Mesenchymal stem cell (in vitro differentiated cells and primary cell): ENCODE results near the gene IFI27L1.
A peak's percentile ranks its signal among the peaks of the same experiment; 100 is the strongest.

Source experiments
- DNase-seq: peaks from one replicate; pipeline ENCODE4 v3.0.0-alpha.2; 2013
- H2AFZ ChIP-seq: one replicate; pipeline ENCODE4 v1.6.1; 2013; ENCODE audit warnings: low read depth, mild to moderate bottlenecking, control low read depth, inconsistent platforms, low read length, moderate library complexity
- H2AK5ac ChIP-seq: 2 replicates; pipeline ENCODE4 v1.6.1; 2013; ENCODE audit warnings: low read length, moderate library complexity, mild to moderate bottlenecking, inconsistent platforms; ENCODE audit not compliant: severe bottlenecking
- H2BK120ac ChIP-seq: one replicate; pipeline ENCODE4 v1.6.1; 2013; ENCODE audit warnings: low read depth, mild to moderate bottlenecking, inconsistent platforms, low read length, moderate library complexity
- H2BK12ac ChIP-seq, 2 experiments: one replicate each; pipeline ENCODE4 v1.6.1; 2013; ENCODE audit warnings: inconsistent platforms in 2 of 2, low read length in 2 of 2, mild to moderate bottlenecking in 2 of 2, moderate library complexity in 2 of 2, control low read depth in 1 of 2
- H2BK15ac ChIP-seq: one replicate; pipeline ENCODE4 v1.6.1; 2013; ENCODE audit warnings: mild to moderate bottlenecking, low read depth, inconsistent platforms; ENCODE audit not compliant: poor library complexity, severe bottlenecking
- H2BK5ac ChIP-seq: 2 replicates; pipeline ENCODE4 v1.6.1; 2013; ENCODE audit warnings: low read depth, mild to moderate bottlenecking, low read length, control low read depth, inconsistent platforms; ENCODE audit not compliant: poor library complexity, severe bottlenecking
- H3K14ac ChIP-seq, 2 experiments: one replicate each; pipeline ENCODE4 v1.6.1; 2013; ENCODE audit warnings: inconsistent platforms in 2 of 2, low read length in 2 of 2, control low read depth in 1 of 2, mild to moderate bottlenecking in 1 of 2, moderate library complexity in 1 of 2
- H3K18ac ChIP-seq, 2 experiments: one replicate each; pipeline ENCODE4 v1.6.1; 2013; ENCODE audit warnings: inconsistent platforms in 2 of 2, low read length in 2 of 2, control low read depth in 1 of 2, low read depth in 1 of 2, mild to moderate bottlenecking in 1 of 2
- H3K23ac ChIP-seq, 2 experiments: one replicate each; pipeline ENCODE4 v1.6.1; 2013; ENCODE audit warnings: inconsistent platforms in 2 of 2, low read length in 2 of 2, mild to moderate bottlenecking in 2 of 2, moderate library complexity in 2 of 2, control low read depth in 1 of 2
- H3K27ac ChIP-seq: 2 replicates; pipeline ENCODE4 v1.5.1; 2013; ENCODE audit warnings: mild to moderate bottlenecking, moderate library complexity, low read length, control low read depth, inconsistent platforms; ENCODE audit not compliant: poor library complexity, severe bottlenecking
- H3K27me3 ChIP-seq, 2 experiments: 2 replicates each; pipeline versions ENCODE4 v1.6.1 to v1.7.0; 2013; ENCODE audit warnings: low read length in 2 of 2, mild to moderate bottlenecking in 2 of 2, moderate library complexity in 2 of 2, control low read depth in 1 of 2, inconsistent platforms in 1 of 2; ENCODE audit not compliant: control insufficient read depth in 1 of 2, insufficient read depth in 1 of 2
- H3K36me3 ChIP-seq, 2 experiments: 2 replicates each; pipeline versions ENCODE4 v1.6.1 to v1.7.0; 2013; ENCODE audit warnings: low read length in 2 of 2, control low read depth in 1 of 2, inconsistent platforms in 1 of 2, low read depth in 1 of 2, mild to moderate bottlenecking in 1 of 2; ENCODE audit not compliant: insufficient read depth in 2 of 2, control insufficient read depth in 1 of 2
- H3K4ac ChIP-seq, 2 experiments: one replicate each; pipeline ENCODE4 v1.6.1; 2013; ENCODE audit warnings: inconsistent platforms in 2 of 2, low read length in 2 of 2, mild to moderate bottlenecking in 2 of 2, moderate library complexity in 2 of 2, control low read depth in 1 of 2, low read depth in 1 of 2
- H3K4me1 ChIP-seq: 2 replicates; pipeline ENCODE4 v1.6.1; 2013; ENCODE audit warnings: low read depth, low read length, control low read depth; ENCODE audit not compliant: control insufficient read depth, insufficient read depth
- H3K4me2 ChIP-seq: 2 replicates; pipeline ENCODE4 v1.6.1; 2013; ENCODE audit warnings: low read length, mild to moderate bottlenecking, inconsistent platforms; ENCODE audit not compliant: poor library complexity, severe bottlenecking
- H3K4me3 ChIP-seq, 2 experiments: 2 replicates each; pipeline versions ENCODE4 v1.5.1 to v1.7.0; 2013; ENCODE audit warnings: low read length in 2 of 2, mild to moderate bottlenecking in 2 of 2, control low read depth in 1 of 2, low read depth in 1 of 2; ENCODE audit not compliant: insufficient read depth in 1 of 2
- H3K79me1 ChIP-seq: replicated peaks from 2 replicates; pipeline ENCODE4 v1.6.1; 2013; ENCODE audit warnings: mild to moderate bottlenecking, control low read depth, low read length, inconsistent platforms; ENCODE audit not compliant: poor library complexity, severe bottlenecking
- H3K9ac ChIP-seq: 2 replicates; pipeline ENCODE4 v1.7.0; 2013; ENCODE audit warnings: mild to moderate bottlenecking, low read length, moderate library complexity
- H3K9me3 ChIP-seq: 2 replicates; pipeline ENCODE4 v1.7.0; 2013; ENCODE audit warnings: mild to moderate bottlenecking, low read length; ENCODE audit not compliant: control insufficient read depth
- H4K8ac ChIP-seq: one replicate; pipeline ENCODE4 v1.6.1; 2013; ENCODE audit warnings: inconsistent platforms, mild to moderate bottlenecking, low read length, moderate library complexity
- H4K91ac ChIP-seq: one replicate; pipeline ENCODE4 v1.6.1; 2013; ENCODE audit warnings: mild to moderate bottlenecking, low read length, inconsistent platforms
- WGBS: methylation state at CpG from one replicate; pipeline ENCODE4 v1.1.7; 2013; ENCODE audit warnings: mixed read lengths; 5-methylcytosine and 5-hydroxymethylcytosine counted together

The IFI27L1 gene

GRCh38 chr14:94036313-94037167, 44.6 kb upstream of the IFI27L1 start:
- Histone ChIP-seq H2BK15ac (no peak overlapping the region), H2AK5ac (no peak overlapping the region), H2BK12ac (no peak overlapping the region), H2BK120ac (no peak overlapping the region), H3K4me2 (no peak overlapping the region), H4K8ac (no peak overlapping the region), H3K27me3 (no peaks in the 10 kb centered on the region), H3K4ac (no peak overlapping the region), H3K9ac (no peak overlapping the region), H3K9me3 (peaks cover 5% of the 10 kb centered on the region), H3K79me1 (peaks cover 20% of the 10 kb centered on the region), H3K36me3 (peaks cover 0 to 41% of the 10 kb centered on the region in 2 experiments), H2AFZ (no peak overlapping the region), H2BK5ac (no peak overlapping the region), H3K4me1 (peaks cover 3% of the 10 kb centered on the region), H3K4me3 (no peak overlapping the region), H3K14ac (no peak overlapping the region), H3K27ac (no peak overlapping the region), H3K23ac (no peak overlapping the region), H3K18ac (no peak overlapping the region), H4K91ac (no peak overlapping the region)
- DNase-seq: peak; percentile 79
- WGBS: 38% methylated on average over 9 of the region's 12 CpGs

GRCh38 chr14:94037954-94038353, 43.2 kb upstream of the IFI27L1 start:
- Histone ChIP-seq H3K4ac (no peak overlapping the region), H2AK5ac (no peak overlapping the region), H2BK5ac (no peak overlapping the region), H2BK15ac (no peak overlapping the region), H3K4me1 (peaks cover 6% of the 10 kb centered on the region), H3K27ac (no peak overlapping the region), H3K9me3 (peaks cover 5% of the 10 kb centered on the region), H3K9ac (no peak overlapping the region), H3K27me3 (no peaks in the 10 kb centered on the region), H2AFZ (no peak overlapping the region), H3K36me3 (peaks cover 0 to 54% of the 10 kb centered on the region in 2 experiments), H3K23ac (no peak overlapping the region), H2BK12ac (no peak overlapping the region), H3K18ac (no peak overlapping the region), H4K8ac (no peak overlapping the region), H3K4me2 (no peak overlapping the region), H2BK120ac (no peak overlapping the region), H3K4me3 (no peak overlapping the region), H4K91ac (no peak overlapping the region), H3K14ac (no peak overlapping the region), H3K79me1 (peaks cover 15% of the 10 kb centered on the region)
- DNase-seq: no peak
- WGBS: 88% methylated on average over 9 of the region's 9 CpGs

- H3K27me3 ChIP-seq: no peaks in the 10 kb centered on the region
- H2BK15ac ChIP-seq: no peak overlapping the region
- peaks cover 15% of the 10 kb centered on the region for H3K79me1 ChIP-seq
- no peak overlapping the region for H3K4me2 ChIP-seq
- H2BK120ac ChIP-seq: no peak overlapping the region
- H3K18ac ChIP-seq: no peak overlapping the region
- no peak overlapping the region for H3K23ac ChIP-seq
- H3K9ac ChIP-seq: no peak overlapping the region
- H2BK5ac ChIP-seq: no peak overlapping the region
- no peak overlapping the region for H3K4ac ChIP-seq
- H3K36me3 ChIP-seq: peaks cover 0 to 60% of the 10 kb centered on the region in 2 experiments
- no peak overlapping the region for H3K4me3 ChIP-seq
- no peak overlapping the region for H2AFZ ChIP-seq
- 77% methylated on average over 6 of the region's 7 CpGs for WGBS
- H3K14ac ChIP-seq: no peak overlapping the region
- no peak overlapping the region for H4K8ac ChIP-seq
- H3K9me3 ChIP-seq: peaks cover 5% of the 10 kb centered on the region
- H2BK12ac ChIP-seq: no peak overlapping the region
- H4K91ac ChIP-seq: no peak overlapping the region
- no peak overlapping the region for H2AK5ac ChIP-seq
- H3K4me1 ChIP-seq: peaks cover 6% of the 10 kb centered on the region
- no peak overlapping the region for H3K27ac ChIP-seq
- no peak for DNase-seq
These were observed 42.6 kb upstream of the IFI27L1 start for GRCh38 chr14:94038510-94038909.

GRCh38 chr14:94038921-94039629, 42.0 kb upstream of the IFI27L1 start:
- Histone ChIP-seq H3K4me1 (peaks cover 6% of the 10 kb centered on the region), H2BK15ac (no peak overlapping the region), H3K4me2 (no peak overlapping the region), H2BK120ac (no peak overlapping the region), H3K27me3 (no peaks in the 10 kb centered on the region), H3K23ac (no peak overlapping the region), H2BK12ac (no peak overlapping the region), H3K9ac (no peak overlapping the region), H2BK5ac (no peak overlapping the region), H3K27ac (no peak overlapping the region), H3K4ac (no peak overlapping the region), H3K79me1 (peaks cover 13% of the 10 kb centered on the region), H2AK5ac (no peak overlapping the region), H3K9me3 (peaks cover 5% of the 10 kb centered on the region), H3K36me3 (peaks cover 4 to 65% of the 10 kb centered on the region in 2 experiments), H3K18ac (no peak overlapping the region), H3K14ac (no peak overlapping the region), H2AFZ (no peak overlapping the region), H3K4me3 (no peak overlapping the region), H4K8ac (no peak overlapping the region), H4K91ac (no peak overlapping the region)
- 91% methylated on average over 11 of the region's 11 CpGs for WGBS
- DNase-seq: no peak
